Measurements from ENCODE around the gene SPOCK2.

GRCh38 chr10:72043016-72043834 lies 45.1 kb downstream of the SPOCK2 start:
- no peak for TF ChIP-seq POLR2A (IDR thresholded peaks at IDR 0.05)
- no peak for TF ChIP-seq CTCF (IDR thresholded peaks at IDR 0.05)
